Vagina (tissue), 2 donors: ENCODE data around the gene ORM2.

Experiments
- POLR2AphosphoS5 ChIP-seq, 2 donors: sonication (generic); formaldehyde crosslinking; IDR thresholded peaks; one replicate each; pipeline ENCODE4 v1.9.0; 2017; ENCODE audit warnings: antibody characterized with exemption in 2 of 2, mild to moderate bottlenecking in 2 of 2, low read depth in 1 of 2; ENCODE audit not compliant: insufficient read depth in 1 of 2
- TF ChIP-seq, protein P1 (sequence below), 3 experiments: fragments of 450-650 bp in 2 of 3; fragments of 200-600 bp in 1 of 3; sonication (generic) in 1 of 3; IDR thresholded peaks; one replicate each; pipeline ENCODE4 v1.5.1; 2017 to 2019; ENCODE audit warnings: antibody characterized with exemption in 3 of 3, mild to moderate bottlenecking in 2 of 3, moderate library complexity in 2 of 3

DNA sequence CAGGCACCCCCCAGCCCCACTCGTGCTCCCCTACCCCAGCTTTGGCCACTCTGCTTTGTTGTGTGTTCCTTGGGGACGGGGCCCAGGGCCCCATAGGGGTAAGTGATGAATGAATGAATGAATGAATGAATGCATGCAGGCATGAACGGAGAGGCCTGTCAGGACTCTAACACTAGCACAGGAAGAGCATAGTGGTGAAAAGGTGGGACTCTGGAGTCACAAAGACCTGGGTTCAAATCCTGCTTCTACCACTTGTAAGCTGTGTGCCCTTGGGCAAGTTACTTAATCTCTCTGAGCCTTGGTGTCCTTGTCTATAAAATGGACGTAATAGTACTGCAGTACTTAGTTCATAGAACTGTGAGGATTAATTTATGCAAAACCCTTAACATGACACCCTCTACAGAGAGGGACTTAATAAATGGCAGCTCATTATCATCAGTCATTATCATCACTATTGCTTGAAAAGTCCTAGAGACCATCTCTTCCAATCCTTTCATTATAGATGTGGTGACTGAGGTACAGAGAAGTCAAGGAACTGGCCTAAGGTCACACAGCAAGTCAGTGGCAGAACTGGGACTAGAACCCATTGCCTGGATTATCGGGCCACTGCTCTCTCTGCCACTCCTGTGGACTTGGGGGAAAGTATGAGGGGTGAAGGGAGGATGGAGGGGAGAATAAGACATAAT, 13.2 kb downstream of the ORM2 start:
- TF ChIP-seq, protein P1, sequence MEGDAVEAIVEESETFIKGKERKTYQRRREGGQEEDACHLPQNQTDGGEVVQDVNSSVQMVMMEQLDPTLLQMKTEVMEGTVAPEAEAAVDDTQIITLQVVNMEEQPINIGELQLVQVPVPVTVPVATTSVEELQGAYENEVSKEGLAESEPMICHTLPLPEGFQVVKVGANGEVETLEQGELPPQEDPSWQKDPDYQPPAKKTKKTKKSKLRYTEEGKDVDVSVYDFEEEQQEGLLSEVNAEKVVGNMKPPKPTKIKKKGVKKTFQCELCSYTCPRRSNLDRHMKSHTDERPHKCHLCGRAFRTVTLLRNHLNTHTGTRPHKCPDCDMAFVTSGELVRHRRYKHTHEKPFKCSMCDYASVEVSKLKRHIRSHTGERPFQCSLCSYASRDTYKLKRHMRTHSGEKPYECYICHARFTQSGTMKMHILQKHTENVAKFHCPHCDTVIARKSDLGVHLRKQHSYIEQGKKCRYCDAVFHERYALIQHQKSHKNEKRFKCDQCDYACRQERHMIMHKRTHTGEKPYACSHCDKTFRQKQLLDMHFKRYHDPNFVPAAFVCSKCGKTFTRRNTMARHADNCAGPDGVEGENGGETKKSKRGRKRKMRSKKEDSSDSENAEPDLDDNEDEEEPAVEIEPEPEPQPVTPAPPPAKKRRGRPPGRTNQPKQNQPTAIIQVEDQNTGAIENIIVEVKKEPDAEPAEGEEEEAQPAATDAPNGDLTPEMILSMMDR (IDR thresholded peaks at IDR 0.05), result no peak
- no peak for TF ChIP-seq POLR2AphosphoS5 (IDR thresholded peaks at IDR 0.05; ENCODE audit: insufficient read depth in 1 of 2, low read depth in 1 of 2)
